Measurements from ENCODE around the gene GANC. TPM values are rescaled to one million over a fixed set of nuclear protein-coding genes. Genes with fewer than 3 reads are reported as not detected.

Gene GANC
- total and polyA plus RNA-seq, 4 donors: 19.6 to 105 (median 53.6) TPM

DNA sequence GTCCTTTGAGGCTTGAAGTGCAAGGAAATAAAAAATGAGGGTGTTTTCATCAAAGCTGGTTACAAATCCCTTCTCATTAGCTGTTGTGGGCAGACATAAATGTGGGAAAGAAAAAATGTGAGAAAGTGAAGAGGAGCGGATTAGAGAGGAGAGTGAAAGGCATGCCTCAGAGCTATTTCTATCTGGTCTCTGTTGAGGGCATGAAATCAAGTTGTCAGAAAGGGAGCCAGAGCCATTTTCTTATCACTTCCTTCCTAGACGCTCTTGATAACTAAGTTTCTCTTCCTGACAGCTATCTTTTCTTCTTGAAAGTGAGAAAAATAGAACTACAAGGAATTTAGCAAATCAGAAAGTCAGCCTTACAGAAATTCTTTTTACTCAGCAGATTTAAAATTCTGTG, 65.5 kb downstream of the GANC start:
- DNase-seq: peak in 1 of 3 donors; percentile 2
- no peak overlapping the region for H3K27ac ChIP-seq (ENCODE audit: low read depth in 1 of 2, low read length in 1 of 2)
- TF ChIP-seq, protein P1, sequence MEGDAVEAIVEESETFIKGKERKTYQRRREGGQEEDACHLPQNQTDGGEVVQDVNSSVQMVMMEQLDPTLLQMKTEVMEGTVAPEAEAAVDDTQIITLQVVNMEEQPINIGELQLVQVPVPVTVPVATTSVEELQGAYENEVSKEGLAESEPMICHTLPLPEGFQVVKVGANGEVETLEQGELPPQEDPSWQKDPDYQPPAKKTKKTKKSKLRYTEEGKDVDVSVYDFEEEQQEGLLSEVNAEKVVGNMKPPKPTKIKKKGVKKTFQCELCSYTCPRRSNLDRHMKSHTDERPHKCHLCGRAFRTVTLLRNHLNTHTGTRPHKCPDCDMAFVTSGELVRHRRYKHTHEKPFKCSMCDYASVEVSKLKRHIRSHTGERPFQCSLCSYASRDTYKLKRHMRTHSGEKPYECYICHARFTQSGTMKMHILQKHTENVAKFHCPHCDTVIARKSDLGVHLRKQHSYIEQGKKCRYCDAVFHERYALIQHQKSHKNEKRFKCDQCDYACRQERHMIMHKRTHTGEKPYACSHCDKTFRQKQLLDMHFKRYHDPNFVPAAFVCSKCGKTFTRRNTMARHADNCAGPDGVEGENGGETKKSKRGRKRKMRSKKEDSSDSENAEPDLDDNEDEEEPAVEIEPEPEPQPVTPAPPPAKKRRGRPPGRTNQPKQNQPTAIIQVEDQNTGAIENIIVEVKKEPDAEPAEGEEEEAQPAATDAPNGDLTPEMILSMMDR (IDR thresholded peaks at IDR 0.05; ENCODE audit: control extremely low read depth, extremely low read depth): no peak
- no peaks in the 10 kb centered on the region for H3K27me3 ChIP-seq (ENCODE audit: control insufficient read depth in 3 of 3, insufficient read depth in 3 of 3, low read length in 2 of 3)
- 56 to 67% methylated on average over 2 of the region's 2 CpGs for WGBS, 2 donors
- H3K36me3 ChIP-seq (ENCODE audit: control insufficient read depth in 4 of 4, insufficient read depth in 4 of 4, low read length in 4 of 4): peaks cover 0 to 10% (median 3%) of the 10 kb centered on the region in 4 donors
- H3K4me1 ChIP-seq (ENCODE audit: control insufficient read depth in 5 of 5, insufficient read depth in 5 of 5, low read length in 5 of 5): peaks cover 0 to 7% (median 0%) of the 10 kb centered on the region in 5 donors
- H3K9ac ChIP-seq (ENCODE audit: insufficient read depth in 1 of 2, low read length in 2 of 2): no peak overlapping the region
- no peak for ATAC-seq (ENCODE audit: insufficient read depth, low FRiP score)
- no peak overlapping the region for H3K4me3 ChIP-seq
- peaks cover 0 to 13% (median 3%) of the 10 kb centered on the region in 4 donors for H3K9me3 ChIP-seq (ENCODE audit: control insufficient read depth in 4 of 4, insufficient read depth in 3 of 4, low read length in 3 of 4)

DNA sequence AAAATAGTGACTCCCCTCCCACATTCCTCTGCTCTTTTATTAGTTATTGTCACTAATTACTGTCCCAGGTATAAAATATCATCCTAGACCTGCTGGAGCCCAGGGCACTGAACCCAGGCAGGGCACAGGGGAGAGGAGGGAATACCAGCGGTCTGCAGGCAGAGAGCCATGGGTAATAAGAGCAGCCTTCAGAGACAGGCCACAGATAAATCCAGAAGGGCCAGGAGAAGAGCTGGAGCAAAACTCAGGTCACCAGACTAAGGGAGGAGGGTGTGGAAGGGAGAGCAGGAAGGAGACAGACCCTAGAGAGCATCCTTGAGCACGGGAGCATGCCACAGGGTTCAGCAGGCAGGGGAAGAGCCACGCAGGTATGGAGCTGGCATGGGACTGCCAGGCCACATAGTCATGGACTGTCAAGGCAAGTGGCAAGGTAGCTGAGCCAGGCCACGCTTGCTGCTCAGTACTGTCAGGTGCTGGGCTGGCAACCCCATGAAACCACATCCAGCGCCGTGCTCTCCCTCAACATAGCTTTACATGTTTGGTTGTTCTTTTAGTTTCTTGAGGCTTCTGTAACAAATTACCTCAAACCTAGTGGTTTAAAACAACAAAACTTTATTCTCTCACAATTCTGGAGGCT, 70.7 kb downstream of the GANC start:
- Histone ChIP-seq H3K36me3 (ENCODE audit: control insufficient read depth in 4 of 4, insufficient read depth in 4 of 4, low read length in 4 of 4) (peaks cover 0 to 19% (median 8%) of the 10 kb centered on the region in 4 donors), H3K4me3 (no peak overlapping the region), H3K4me1 (ENCODE audit: control insufficient read depth in 5 of 5, insufficient read depth in 5 of 5, low read length in 5 of 5) (peaks cover 0 to 2% (median 0%) of the 10 kb centered on the region in 5 donors), H3K27ac (ENCODE audit: low read depth in 1 of 2, low read length in 1 of 2) (no peak overlapping the region), H3K9me3 (ENCODE audit: control insufficient read depth in 4 of 4, insufficient read depth in 3 of 4, low read length in 3 of 4) (no peaks in the 10 kb centered on the region), H3K9ac (ENCODE audit: insufficient read depth in 1 of 2, low read length in 2 of 2) (no peak overlapping the region), H3K27me3 (ENCODE audit: control insufficient read depth in 3 of 3, insufficient read depth in 3 of 3, low read length in 2 of 3) (no peaks in the 10 kb centered on the region)
- ATAC-seq (ENCODE audit: insufficient read depth, low FRiP score) (no peak), DNase-seq (no peak)
- TF ChIP-seq, protein P1 (IDR thresholded peaks at IDR 0.05; ENCODE audit: control extremely low read depth, extremely low read depth): no peak
- 94 to 96% methylated on average over 6 of the region's 6 CpGs for WGBS, 2 donors

DNA sequence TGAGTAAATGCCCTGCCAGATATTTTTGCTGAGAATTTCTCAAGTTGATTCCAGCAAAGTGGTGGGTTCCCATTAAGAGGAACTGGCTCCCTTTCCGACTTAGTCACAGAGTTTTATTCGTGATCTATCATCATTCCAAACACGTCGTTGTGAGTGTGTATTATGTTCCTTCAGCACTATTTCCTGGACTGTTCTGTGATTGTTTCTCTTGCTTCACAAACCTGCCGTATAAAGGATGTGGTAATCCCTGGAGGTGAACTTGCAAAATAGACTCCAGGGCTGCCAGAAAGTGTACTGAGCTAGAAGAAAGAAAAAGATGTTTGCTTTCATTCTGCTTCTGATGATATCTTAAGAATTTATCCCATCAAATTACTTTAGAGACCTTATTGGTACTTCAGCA, 71.8 kb downstream of the GANC start:
- Histone ChIP-seq H3K27me3 (ENCODE audit: control insufficient read depth in 3 of 3, insufficient read depth in 3 of 3, low read length in 2 of 3) (no peaks in the 10 kb centered on the region), H3K9me3 (ENCODE audit: control insufficient read depth in 4 of 4, insufficient read depth in 3 of 4, low read length in 3 of 4) (no peaks in the 10 kb centered on the region), H3K27ac (ENCODE audit: low read depth in 1 of 2, low read length in 1 of 2) (no peak overlapping the region), H3K4me1 (ENCODE audit: control insufficient read depth in 5 of 5, insufficient read depth in 5 of 5, low read length in 5 of 5) (no peaks in the 10 kb centered on the region), H3K4me3 (no peak overlapping the region), H3K9ac (ENCODE audit: insufficient read depth in 1 of 2, low read length in 2 of 2) (no peak overlapping the region), H3K36me3 (ENCODE audit: control insufficient read depth in 4 of 4, insufficient read depth in 4 of 4, low read length in 4 of 4) (peaks cover 0 to 20% (median 8%) of the 10 kb centered on the region in 4 donors)
- DNase-seq (no peak), ATAC-seq (ENCODE audit: insufficient read depth, low FRiP score) (no peak)
- TF ChIP-seq, protein P1 (IDR thresholded peaks at IDR 0.05; ENCODE audit: control extremely low read depth, extremely low read depth): no peak
- WGBS, 2 donors: 18 to 44% methylated on average over 5 of the region's 5 CpGs

DNA sequence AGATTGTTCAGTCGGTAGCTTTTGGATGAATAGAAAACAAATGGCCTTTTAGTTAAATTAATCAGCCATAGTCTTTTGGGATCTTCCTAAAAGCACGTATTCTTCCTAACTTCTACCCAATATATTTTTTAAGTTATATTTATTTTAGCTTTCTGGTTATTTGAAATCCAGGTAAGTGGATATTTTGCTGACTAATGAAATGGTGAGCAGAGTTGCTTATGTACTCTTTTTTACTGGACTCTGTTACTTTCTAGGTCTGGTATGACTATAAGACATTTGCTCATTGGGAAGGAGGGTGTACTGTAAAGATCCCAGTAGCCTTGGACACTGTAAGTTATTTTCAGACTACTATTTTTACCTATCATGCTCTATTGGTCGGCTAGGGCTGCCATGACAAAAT, 72.5 kb downstream of the GANC start:
- Histone ChIP-seq H3K9me3 (ENCODE audit: control insufficient read depth in 4 of 4, insufficient read depth in 3 of 4, low read length in 3 of 4) (no peaks in the 10 kb centered on the region), H3K27ac (ENCODE audit: low read depth in 1 of 2, low read length in 1 of 2) (no peak overlapping the region), H3K36me3 (ENCODE audit: control insufficient read depth in 4 of 4, insufficient read depth in 4 of 4, low read length in 4 of 4) (peaks cover 0 to 20% (median 8%) of the 10 kb centered on the region in 4 donors), H3K27me3 (ENCODE audit: control insufficient read depth in 3 of 3, insufficient read depth in 3 of 3, low read length in 2 of 3) (no peaks in the 10 kb centered on the region), H3K4me1 (ENCODE audit: control insufficient read depth in 5 of 5, insufficient read depth in 5 of 5, low read length in 5 of 5) (no peaks in the 10 kb centered on the region), H3K4me3 (no peak overlapping the region), H3K9ac (ENCODE audit: insufficient read depth in 1 of 2, low read length in 2 of 2) (no peak overlapping the region)
- TF ChIP-seq, protein P1 (IDR thresholded peaks at IDR 0.05; ENCODE audit: control extremely low read depth, extremely low read depth): no peak
- DNase-seq (no peak), ATAC-seq (ENCODE audit: insufficient read depth, low FRiP score) (no peak)
- WGBS, 2 donors: 97% methylated on average over 3 of the region's 3 CpGs

Measured in lung (tissue), 12 donors.